Neuron (in vitro differentiated cells): ENCODE measurements around the gene IL6ST.
"Not testable (repeated sequence)": the region's sequence is repeated elsewhere in the genome, so short reads cannot be mapped to it uniquely, and the experiment has no call there.

ENCODE experiments used
- H2AFZ ChIP-seq: one replicate; pipeline ENCODE4 v1.6.1; 2013; ENCODE audit warnings: low read depth, mild to moderate bottlenecking, inconsistent platforms, low read length, moderate library complexity
- H3K27me3 ChIP-seq: one replicate; pipeline ENCODE4 v1.6.1; 2013; ENCODE audit warnings: low read length; ENCODE audit not compliant: insufficient read depth
- H3K36me3 ChIP-seq: one replicate; pipeline ENCODE4 v1.6.1; 2013; ENCODE audit warnings: low read length; ENCODE audit not compliant: insufficient read depth
- H3K4me1 ChIP-seq: one replicate; pipeline ENCODE4 v1.6.1; 2013; ENCODE audit warnings: low read length; ENCODE audit not compliant: insufficient read depth
- H3K4me3 ChIP-seq: 2 replicates; pipeline ENCODE4 v1.5.1; 2013; ENCODE audit warnings: mild to moderate bottlenecking, low read length, moderate library complexity
- H3K9me3 ChIP-seq: one replicate; pipeline ENCODE4 v1.6.1; 2013; ENCODE audit warnings: low read length

Gene IL6ST

GRCh38 chr5:56019306-56020272 is 24.8 kb upstream of the IL6ST start:
- Histone ChIP-seq H2AFZ (no peak overlapping the region), H3K4me3 (no peak overlapping the region)

GRCh38 chr5:56018832-56019231 is 24.1 kb upstream of the IL6ST start:
- Histone ChIP-seq H3K4me3 (no peak overlapping the region), H3K9me3 (no peaks in the 10 kb centered on the region), H3K36me3 (no peaks in the 10 kb centered on the region), H2AFZ (no peak overlapping the region), H3K4me1 (no peaks in the 10 kb centered on the region), H3K27me3 (no peaks in the 10 kb centered on the region)

More at GRCh38 chr5:56019306-56020272, 24.8 kb upstream of the IL6ST start:
- no peaks in the 10 kb centered on the region for H3K36me3 ChIP-seq
- no peaks in the 10 kb centered on the region for H3K9me3 ChIP-seq
- no peaks in the 10 kb centered on the region for H3K4me1 ChIP-seq
- H3K27me3 ChIP-seq, result no peaks in the 10 kb centered on the region

- H3K27me3 ChIP-seq, H2AFZ ChIP-seq, H3K9me3 ChIP-seq, H3K4me3 ChIP-seq, H3K4me1 ChIP-seq, H3K36me3 ChIP-seq: not testable (repeated sequence)
Observed at GRCh38 chr5:56014701-56015100, 19.9 kb upstream of the IL6ST start.

- not testable (repeated sequence) for H2AFZ ChIP-seq, H3K36me3 ChIP-seq, H3K4me3 ChIP-seq, H3K4me1 ChIP-seq, H3K9me3 ChIP-seq, H3K27me3 ChIP-seq
Observed at GRCh38 chr5:56013939-56014338, 19.2 kb upstream of the IL6ST start.

- H3K27me3 ChIP-seq, result no peaks in the 10 kb centered on the region
- no peaks in the 10 kb centered on the region for H3K36me3 ChIP-seq
- no peaks in the 10 kb centered on the region for H3K4me1 ChIP-seq
- no peak overlapping the region for H3K4me3 ChIP-seq
- H2AFZ ChIP-seq, result no peak overlapping the region
- H3K9me3 ChIP-seq, result no peaks in the 10 kb centered on the region
Observed at GRCh38 chr5:56012281-56012963, 17.7 kb upstream of the IL6ST start.

- no peaks in the 10 kb centered on the region for H3K9me3 ChIP-seq
- H3K4me3 ChIP-seq, result no peak overlapping the region
- no peaks in the 10 kb centered on the region for H3K36me3 ChIP-seq
Observed at GRCh38 chr5:56011835-56012234, 17.1 kb upstream of the IL6ST start.

GRCh38 chr5:56010431-56010830 is 15.7 kb upstream of the IL6ST start:
- H3K4me1 ChIP-seq, result no peaks in the 10 kb centered on the region
- no peaks in the 10 kb centered on the region for H3K27me3 ChIP-seq
- H3K36me3 ChIP-seq, result no peaks in the 10 kb centered on the region
- H2AFZ ChIP-seq, result no peak overlapping the region
- no peaks in the 10 kb centered on the region for H3K9me3 ChIP-seq
- no peak overlapping the region for H3K4me3 ChIP-seq

More at GRCh38 chr5:56011835-56012234, 17.1 kb upstream of the IL6ST start:
- no peak overlapping the region for H2AFZ ChIP-seq
- no peaks in the 10 kb centered on the region for H3K4me1 ChIP-seq
- no peaks in the 10 kb centered on the region for H3K27me3 ChIP-seq

- Histone ChIP-seq H2AFZ (no peak overlapping the region), H3K9me3 (no peaks in the 10 kb centered on the region), H3K4me1 (no peaks in the 10 kb centered on the region), H3K4me3 (no peak overlapping the region), H3K27me3 (no peaks in the 10 kb centered on the region), H3K36me3 (no peaks in the 10 kb centered on the region)
Observed at GRCh38 chr5:56006600-56006999, 11.8 kb upstream of the IL6ST start.

GRCh38 chr5:56006094-56006493 is 11.3 kb upstream of the IL6ST start:
- Histone ChIP-seq H3K27me3 (no peaks in the 10 kb centered on the region), H2AFZ (no peak overlapping the region), H3K9me3 (no peaks in the 10 kb centered on the region), H3K4me1 (no peaks in the 10 kb centered on the region), H3K36me3 (no peaks in the 10 kb centered on the region), H3K4me3 (no peak overlapping the region)

GRCh38 chr5:56004874-56005273 is 10.1 kb upstream of the IL6ST start:
- H3K36me3 ChIP-seq, result no peaks in the 10 kb centered on the region
- H3K4me3 ChIP-seq, result no peak overlapping the region
- H2AFZ ChIP-seq, result no peak overlapping the region
- no peaks in the 10 kb centered on the region for H3K4me1 ChIP-seq
- no peaks in the 10 kb centered on the region for H3K27me3 ChIP-seq
- no peaks in the 10 kb centered on the region for H3K9me3 ChIP-seq

- Histone ChIP-seq H3K27me3 (no peaks in the 10 kb centered on the region), H2AFZ (no peak overlapping the region), H3K9me3 (no peaks in the 10 kb centered on the region), H3K36me3 (no peaks in the 10 kb centered on the region), H3K4me3 (no peak overlapping the region), H3K4me1 (no peaks in the 10 kb centered on the region)
Observed at GRCh38 chr5:56003679-56004078, 8.9 kb upstream of the IL6ST start.

GRCh38 chr5:56003179-56003578 is 8.4 kb upstream of the IL6ST start:
- no peaks in the 10 kb centered on the region for H3K4me1 ChIP-seq
- no peaks in the 10 kb centered on the region for H3K9me3 ChIP-seq
- H2AFZ ChIP-seq, result no peak overlapping the region
- H3K4me3 ChIP-seq, result no peak overlapping the region
- H3K27me3 ChIP-seq, result no peaks in the 10 kb centered on the region
- H3K36me3 ChIP-seq, result no peaks in the 10 kb centered on the region

GRCh38 chr5:56002303-56002702 is 7.5 kb upstream of the IL6ST start:
- no peaks in the 10 kb centered on the region for H3K36me3 ChIP-seq
- H3K27me3 ChIP-seq, result no peaks in the 10 kb centered on the region
- no peak overlapping the region for H2AFZ ChIP-seq
- no peak overlapping the region for H3K4me3 ChIP-seq
- no peaks in the 10 kb centered on the region for H3K9me3 ChIP-seq
- H3K4me1 ChIP-seq, result no peaks in the 10 kb centered on the region
